ENCODE measurements around the gene PCDHB6.
"Not testable (repeated sequence)": the region's sequence is repeated elsewhere in the genome, so short reads cannot be mapped to it uniquely, and the experiment has no call there.

The PCDHB6 gene

GRCh38 chr5:141201646-141202045 is 51.8 kb downstream of the PCDHB6 start:
- not testable (repeated sequence) for DNase-seq

Data from amygdala (tissue), 56 donors.